ENCODE data around the gene ADAM33. TPM values are rescaled to one million over a fixed set of nuclear protein-coding genes. Genes with fewer than 3 reads are reported as not detected.

Gene ADAM33
- total and polyA plus RNA-seq, 2 of the 13 experiments (the other 11 are each of a cell fraction or from before 2014, with no cell fraction given): not detected

GRCh38 chr20:3716195-3716834, 34.5 kb upstream of the ADAM33 start (continued):
- TF ChIP-seq, protein P1, sequence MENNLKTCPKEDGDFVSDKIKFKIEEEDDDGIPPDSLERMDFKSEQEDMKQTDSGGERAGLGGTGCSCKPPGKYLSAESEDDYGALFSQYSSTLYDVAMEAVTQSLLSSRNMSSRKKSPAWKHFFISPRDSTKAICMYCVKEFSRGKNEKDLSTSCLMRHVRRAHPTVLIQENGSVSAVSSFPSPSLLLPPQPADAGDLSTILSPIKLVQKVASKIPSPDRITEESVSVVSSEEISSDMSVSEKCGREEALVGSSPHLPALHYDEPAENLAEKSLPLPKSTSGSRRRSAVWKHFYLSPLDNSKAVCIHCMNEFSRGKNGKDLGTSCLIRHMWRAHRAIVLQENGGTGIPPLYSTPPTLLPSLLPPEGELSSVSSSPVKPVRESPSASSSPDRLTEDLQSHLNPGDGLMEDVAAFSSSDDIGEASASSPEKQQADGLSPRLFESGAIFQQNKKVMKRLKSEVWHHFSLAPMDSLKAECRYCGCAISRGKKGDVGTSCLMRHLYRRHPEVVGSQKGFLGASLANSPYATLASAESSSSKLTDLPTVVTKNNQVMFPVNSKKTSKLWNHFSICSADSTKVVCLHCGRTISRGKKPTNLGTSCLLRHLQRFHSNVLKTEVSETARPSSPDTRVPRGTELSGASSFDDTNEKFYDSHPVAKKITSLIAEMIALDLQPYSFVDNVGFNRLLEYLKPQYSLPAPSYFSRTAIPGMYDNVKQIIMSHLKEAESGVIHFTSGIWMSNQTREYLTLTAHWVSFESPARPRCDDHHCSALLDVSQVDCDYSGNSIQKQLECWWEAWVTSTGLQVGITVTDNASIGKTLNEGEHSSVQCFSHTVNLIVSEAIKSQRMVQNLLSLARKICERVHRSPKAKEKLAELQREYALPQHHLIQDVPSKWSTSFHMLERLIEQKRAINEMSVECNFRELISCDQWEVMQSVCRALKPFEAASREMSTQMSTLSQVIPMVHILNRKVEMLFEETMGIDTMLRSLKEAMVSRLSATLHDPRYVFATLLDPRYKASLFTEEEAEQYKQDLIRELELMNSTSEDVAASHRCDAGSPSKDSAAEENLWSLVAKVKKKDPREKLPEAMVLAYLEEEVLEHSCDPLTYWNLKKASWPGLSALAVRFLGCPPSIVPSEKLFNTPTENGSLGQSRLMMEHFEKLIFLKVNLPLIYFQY (CRISPR knock-in tag; IDR thresholded peaks at IDR 0.05; ENCODE audit: borderline replicate concordance): no peak
- TF ChIP-seq FOSL2 (CRISPR knock-in tag; IDR thresholded peaks at IDR 0.05) (0 out of 2 replicates have a peak, but pooled peaks have one; percentile 35), FOXK1 (CRISPR knock-in tag; IDR thresholded peaks at IDR 0.05; ENCODE audit: borderline replicate concordance, low read depth) (0 out of 2 replicates have a peak, but pooled peaks have one; percentile 36)

DNA sequence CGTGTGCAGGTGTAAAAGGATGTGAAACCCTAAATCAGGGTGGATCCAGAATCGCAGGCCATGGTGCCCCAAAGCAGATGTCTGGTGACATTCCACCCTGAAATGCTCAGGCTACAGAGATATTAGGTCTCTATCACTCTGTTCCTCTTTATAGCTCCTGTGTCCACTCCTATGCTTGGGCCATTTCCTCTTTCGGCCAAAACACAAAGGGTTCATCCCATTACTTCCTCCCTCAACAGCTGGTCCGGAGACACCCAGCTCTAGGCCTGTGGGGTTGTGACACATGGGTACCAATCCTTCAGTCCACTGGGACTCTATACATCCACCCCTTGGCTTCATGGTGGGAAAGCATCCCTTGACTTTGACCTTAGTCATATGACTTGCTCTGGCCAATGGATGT, 32.3 kb upstream of the ADAM33 start:
- H3K36me3 ChIP-seq (replicated peaks in 1 of 2; ENCODE audit: control insufficient read depth in 1 of 2, insufficient read depth in 2 of 2, low read length in 2 of 2): no peaks in the 10 kb centered on the region
- no peak for DNase-seq (ENCODE audit: low spot score)
- no peak overlapping the region for H3K9ac ChIP-seq (ENCODE audit: insufficient read depth, low read depth, low read length)
- ChIA-PET POLR2A (no interaction called here), CTCF (ENCODE audit: low intra/inter-chr PET ratio, low total read pairs) (interaction anchor here (3.9 kb wide), 1 partner anchor 36 kb away, joined by 45 read pairs; no protein-coding TSS in a partner anchor)
- H2AFZ ChIP-seq (ENCODE audit: low read length): no peak overlapping the region
- WGBS (ENCODE audit: low lambda C conversion rate): 39% methylated on average over 4 of the region's 4 CpGs
- peaks cover 0 to 27% of the 10 kb centered on the region in 2 experiments; a peak in 4 of 5 replicates for H3K27me3 ChIP-seq (ENCODE audit: control insufficient read depth in 1 of 2, insufficient read depth in 2 of 2, low read length in 2 of 2)
- H3K4me2 ChIP-seq (ENCODE audit: low read depth, low read length): no peak overlapping the region
- in situ Hi-C loops (cut with HindIII; ENCODE audit: extremely low pct_ligation_motif_present, low pct_unique_long_range_greater_than_20kb): loop anchor here (5.0 kb wide), 1 partner anchor 37 kb away; no protein-coding TSS in a partner anchor
- FAIRE-seq: no peak
- no TSS peak for BruUV-seq (replicated peaks)
- H4K20me1 ChIP-seq (ENCODE audit: insufficient read depth, low read length): no peaks in the 10 kb centered on the region
- no peaks in the 10 kb centered on the region for H3K9me3 ChIP-seq (ENCODE audit: low read length)
- no peaks in the 10 kb centered on the region for H3K79me2 ChIP-seq (ENCODE audit: insufficient read depth, low read length)
- intact Hi-C loops (cut with micrococcal nuclease; ENCODE audit: unreplicated experiment): no loop called here
- TF ChIP-seq ZEB1 (IDR thresholded peaks at IDR 0.05; ENCODE audit: insufficient replicate concordance, low read depth) (no peak), HES4 (CRISPR knock-in tag; IDR thresholded peaks at IDR 0.05; ENCODE audit: borderline replicate concordance) (0 out of 2 replicates have a peak, but pooled peaks have one; percentile 30)
- H3K27ac ChIP-seq (ENCODE audit: extremely low read length, insufficient read depth, low read length): no peak overlapping the region
- no peaks in the 10 kb centered on the region for H3K4me1 ChIP-seq (ENCODE audit: insufficient read depth, low read length)
- no peak overlapping the region for H3K4me3 ChIP-seq (replicated peaks in 1 of 3; ENCODE audit: insufficient read depth in 1 of 3, low read depth in 2 of 3, low read length in 3 of 3)
- no peak for ATAC-seq
